GM12892 (cell line): ENCODE data around the gene C2CD5.

Experiments used
- POLR2A ChIP-seq: IDR thresholded peaks from 2 replicates; pipeline ENCODE4 v1.6.1; 2011; ENCODE audit warnings: low read depth, low read length, control low read depth
- POLR2AphosphoS5 ChIP-seq: IDR thresholded peaks from 2 replicates; pipeline ENCODE4 v1.6.1; 2011; ENCODE audit warnings: low read depth, low read length, control low read depth
- TAF1 ChIP-seq: IDR thresholded peaks from 2 replicates; pipeline ENCODE4 v1.6.1; 2011; ENCODE audit warnings: low read depth, mild to moderate bottlenecking, control low read depth, low read length, borderline replicate concordance

- TF ChIP-seq POLR2A: no peak
- no peak for TF ChIP-seq POLR2AphosphoS5
- no peak for TF ChIP-seq TAF1
These were observed 9.3 kb downstream of the C2CD5 start for GRCh38 chr12:22535038-22535437.
